GM19099 (cell line): ENCODE measurements around the gene SERPINB8.

Source experiments
- POLR2A ChIP-seq: IDR thresholded peaks from 3 replicates; pipeline ENCODE4 v1.6.1; 2011; ENCODE audit warnings: low read depth; ENCODE audit not compliant: insufficient read length; ENCODE audit errors: extremely low read depth

SERPINB8 gene

GRCh38 chr18:63982361-63982760 is 12.5 kb downstream of the SERPINB8 start:
- no peak for TF ChIP-seq POLR2A

- no peak for TF ChIP-seq POLR2A
Observed at GRCh38 chr18:63986885-63987284, 17.0 kb downstream of the SERPINB8 start.

- no peak for TF ChIP-seq POLR2A
Observed at GRCh38 chr18:63987743-63988142, 17.9 kb downstream of the SERPINB8 start.

GRCh38 chr18:63992751-63993150 is 22.9 kb downstream of the SERPINB8 start:
- TF ChIP-seq POLR2A: no peak

GRCh38 chr18:63994783-63995399 is 25.0 kb downstream of the SERPINB8 start:
- no peak for TF ChIP-seq POLR2A

GRCh38 chr18:63997041-63997440 is 27.2 kb downstream of the SERPINB8 start:
- TF ChIP-seq POLR2A: no peak

- no peak for TF ChIP-seq POLR2A
Observed at GRCh38 chr18:63997606-63998005, 27.7 kb downstream of the SERPINB8 start.

- TF ChIP-seq POLR2A: no peak
Observed at GRCh38 chr18:63999871-64000270, 30.0 kb downstream of the SERPINB8 start.

- TF ChIP-seq POLR2A: no peak
Observed at GRCh38 chr18:64002581-64002980, 32.7 kb downstream of the SERPINB8 start.

- no peak for TF ChIP-seq POLR2A
Observed at GRCh38 chr18:64009305-64009704, 39.4 kb downstream of the SERPINB8 start.

- TF ChIP-seq POLR2A: no peak
Observed at GRCh38 chr18:64011513-64011912, 41.6 kb downstream of the SERPINB8 start.

- no peak for TF ChIP-seq POLR2A
Observed at GRCh38 chr18:64017870-64018269, 48.0 kb downstream of the SERPINB8 start.

- no peak for TF ChIP-seq POLR2A
Observed at GRCh38 chr18:64019922-64020756, 50.3 kb downstream of the SERPINB8 start.

- no peak for TF ChIP-seq POLR2A
Observed at GRCh38 chr18:64026350-64026749, 56.5 kb downstream of the SERPINB8 start.

GRCh38 chr18:64027931-64028695 is 58.2 kb downstream of the SERPINB8 start:
- no peak for TF ChIP-seq POLR2A
